Stimulated activated CD4-positive, alpha-beta T cell treated with anti-CD3 and anti-CD28 coated beads, Interleukin-15, amount 100 ng/mL, for 1 hour (primary cell): ENCODE measurements around the gene ZC3H18.
"Not testable (repeated sequence)": the region's sequence is repeated elsewhere in the genome, so short reads cannot be mapped to it uniquely, and the experiment has no call there.

ENCODE experiments used
- DNase-seq, 2 donors: peaks; one replicate each; pipeline ENCODE4 v3.0.0-alpha.2; 2020; ENCODE audit warnings: low read depth in 1 of 2, low spot score in 1 of 2

The ZC3H18 gene

GRCh38 chr16:88601313-88602036 is 31.3 kb downstream of the ZC3H18 start:
- DNase-seq: no peak

- no peak for DNase-seq
Measured at GRCh38 chr16:88602091-88602490, 31.9 kb downstream of the ZC3H18 start.

- no peak for DNase-seq
Measured at GRCh38 chr16:88605186-88606147, 35.3 kb downstream of the ZC3H18 start.

- no peak for DNase-seq
Measured at GRCh38 chr16:88606148-88606757, 36.0 kb downstream of the ZC3H18 start.

- DNase-seq: no peak
Measured at GRCh38 chr16:88608076-88608475, 37.9 kb downstream of the ZC3H18 start.

- not testable (repeated sequence) for DNase-seq
Measured at GRCh38 chr16:88609426-88609825, 39.2 kb downstream of the ZC3H18 start.

- no peak for DNase-seq
Measured at GRCh38 chr16:88610080-88610479, 39.9 kb downstream of the ZC3H18 start.

GRCh38 chr16:88610909-88611812 is 41.0 kb downstream of the ZC3H18 start:
- DNase-seq: no peak

- no peak for DNase-seq
Measured at GRCh38 chr16:88613293-88613692, 43.1 kb downstream of the ZC3H18 start.

GRCh38 chr16:88613911-88614817 is 44.0 kb downstream of the ZC3H18 start:
- DNase-seq: no peak

- DNase-seq: no peak
Measured at GRCh38 chr16:88614818-88615580, 44.8 kb downstream of the ZC3H18 start.

GRCh38 chr16:88616320-88616719 is 46.1 kb downstream of the ZC3H18 start:
- DNase-seq: no peak

- DNase-seq: no peak
Measured at GRCh38 chr16:88616736-88617135, 46.5 kb downstream of the ZC3H18 start.

- DNase-seq: no peak
Measured at GRCh38 chr16:88617268-88618031, 47.2 kb downstream of the ZC3H18 start.

GRCh38 chr16:88618182-88618955 is 48.2 kb downstream of the ZC3H18 start:
- DNase-seq: no peak

- no peak for DNase-seq
Measured at GRCh38 chr16:88618956-88619667, 48.9 kb downstream of the ZC3H18 start.
